Uterus (tissue), 4 donors: ENCODE results near the gene NAGLU. TPM values are rescaled to one million over a fixed set of nuclear protein-coding genes. Genes with fewer than 3 reads are reported as not detected.

Source experiments
- DNase-seq, 2 donors: peaks; one replicate each; pipeline ENCODE4 v3.0.0-alpha.2; 2019 to 2020
- H3K27ac ChIP-seq, 2 donors: fragments of 200-600 bp; sonication (generic); 1 replicate in 1 of 2; 2 replicates in 1 of 2; pipeline ENCODE4 v1.5.1; 2016 to 2018
- H3K27me3 ChIP-seq, 2 donors: fragments of 200-600 bp; sonication (generic); one replicate each; pipeline ENCODE4 v1.5.1; 2018 to 2019; ENCODE audit warnings: control low read depth in 1 of 2
- H3K36me3 ChIP-seq, 2 donors: fragments of 200-600 bp; sonication (generic); one replicate each; pipeline ENCODE4 v1.5.1; 2019; ENCODE audit warnings: control low read depth in 1 of 2
- H3K4me1 ChIP-seq, 2 donors: fragments of 200-600 bp; sonication (generic); one replicate each; pipeline ENCODE4 v1.5.1; 2018 to 2019; ENCODE audit warnings: control low read depth in 1 of 2
- H3K4me3 ChIP-seq, 2 donors: fragments of 200-600 bp; sonication (generic); 1 replicate in 1 of 2; 2 replicates in 1 of 2; pipeline ENCODE4 v1.5.1; 2018 to 2019; ENCODE audit warnings: mild to moderate bottlenecking in 1 of 2
- H3K9me3 ChIP-seq, 2 donors: fragments of 200-600 bp; sonication (generic); one replicate each; pipeline ENCODE4 v1.5.1; 2019; ENCODE audit warnings: control low read depth in 1 of 2
- POLR2A ChIP-seq, 2 donors: fragments of 450-650 bp; IDR thresholded peaks; one replicate each; pipeline ENCODE4 v1.6.1; 2016; ENCODE audit warnings: antibody characterized with exemption in 2 of 2, mild to moderate bottlenecking in 1 of 2, moderate library complexity in 1 of 2
- intact Hi-C: fragments of 100-400 bp; cut with DNase I; formaldehyde crosslinking; loops from one replicate; pipeline ENCODE4 v1.15.1; 2023; ENCODE audit warnings: low total_unique reads
- total RNA-seq, 4 donors: library from RNA; depleted of rRNA in 3 of 4; stranded (reverse); fragments of >200 nt in 3 of 4; gene quantifications; one replicate each; pipeline versions ENCODE4 v1.1.0 to v1.2.4, GENCODE V29; 2014 to 2023
- TF ChIP-seq, protein P1 (sequence below), 4 experiments: fragments of 200-600 bp in 2 of 4; fragments of 450-650 bp in 2 of 4; sonication (generic) in 2 of 4; IDR thresholded peaks; one replicate each; pipeline ENCODE4 v1.5.1; 2016 to 2019; ENCODE audit warnings: antibody characterized with exemption in 4 of 4, mild to moderate bottlenecking in 2 of 4, moderate library complexity in 1 of 4
- donor health status: DM: yes; HTN: yes; CAD: no.

The NAGLU gene
- total RNA-seq, 4 donors from 2014 or later = 8.7 to 33.5 (median 25.6) TPM

DNA sequence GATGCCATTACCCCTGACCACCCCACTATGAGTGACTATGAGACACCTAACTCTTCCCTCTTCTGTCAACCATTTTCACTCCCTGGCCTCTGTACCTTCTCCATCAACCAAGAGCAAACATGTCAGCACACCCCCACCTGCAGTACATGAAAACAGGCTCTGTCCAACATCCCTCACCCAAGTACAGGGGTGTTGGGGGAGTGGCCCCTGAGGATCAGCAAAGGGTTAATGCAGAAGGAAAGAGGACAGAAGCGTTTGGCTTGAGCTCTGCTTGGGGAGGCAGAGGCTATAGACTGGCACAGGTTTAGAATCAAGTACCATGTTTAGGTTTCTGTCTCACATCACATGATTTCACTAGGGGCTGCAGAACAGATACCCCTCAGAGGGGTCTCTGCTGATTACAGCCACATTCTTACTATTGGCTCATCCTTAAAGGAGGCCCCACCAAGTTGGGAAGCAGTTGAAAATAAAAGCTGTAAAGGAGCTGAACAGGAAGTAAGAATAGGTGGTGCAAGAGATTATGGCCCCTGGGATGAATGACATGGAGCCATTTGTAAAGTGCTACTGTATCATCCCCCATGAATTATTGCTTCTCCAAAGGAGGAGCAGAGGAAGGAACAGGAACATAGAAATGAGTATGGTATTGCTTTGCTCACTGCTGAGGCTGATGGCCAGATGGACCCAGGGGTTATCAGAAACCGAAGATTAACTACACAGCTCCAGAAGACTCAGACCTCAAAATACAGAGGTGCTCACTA is 43.9 kb downstream of the NAGLU start:
- DNase-seq = peak in 1 of 2 donors; percentile 11
- no peaks in the 10 kb centered on the region for H3K36me3 ChIP-seq
- TF ChIP-seq, protein P1, sequence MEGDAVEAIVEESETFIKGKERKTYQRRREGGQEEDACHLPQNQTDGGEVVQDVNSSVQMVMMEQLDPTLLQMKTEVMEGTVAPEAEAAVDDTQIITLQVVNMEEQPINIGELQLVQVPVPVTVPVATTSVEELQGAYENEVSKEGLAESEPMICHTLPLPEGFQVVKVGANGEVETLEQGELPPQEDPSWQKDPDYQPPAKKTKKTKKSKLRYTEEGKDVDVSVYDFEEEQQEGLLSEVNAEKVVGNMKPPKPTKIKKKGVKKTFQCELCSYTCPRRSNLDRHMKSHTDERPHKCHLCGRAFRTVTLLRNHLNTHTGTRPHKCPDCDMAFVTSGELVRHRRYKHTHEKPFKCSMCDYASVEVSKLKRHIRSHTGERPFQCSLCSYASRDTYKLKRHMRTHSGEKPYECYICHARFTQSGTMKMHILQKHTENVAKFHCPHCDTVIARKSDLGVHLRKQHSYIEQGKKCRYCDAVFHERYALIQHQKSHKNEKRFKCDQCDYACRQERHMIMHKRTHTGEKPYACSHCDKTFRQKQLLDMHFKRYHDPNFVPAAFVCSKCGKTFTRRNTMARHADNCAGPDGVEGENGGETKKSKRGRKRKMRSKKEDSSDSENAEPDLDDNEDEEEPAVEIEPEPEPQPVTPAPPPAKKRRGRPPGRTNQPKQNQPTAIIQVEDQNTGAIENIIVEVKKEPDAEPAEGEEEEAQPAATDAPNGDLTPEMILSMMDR (IDR thresholded peaks at IDR 0.05) = no peak
- no peak overlapping the region for H3K27ac ChIP-seq
- no peaks in the 10 kb centered on the region for H3K9me3 ChIP-seq
- intact Hi-C loops = loop anchor here (10.0 kb wide), 2 partner anchors 95 to 185 kb away; partner anchors contain the start of genes PLEKHH3 and RAMP2
- no peaks in the 10 kb centered on the region for H3K27me3 ChIP-seq
- peaks cover 0 to 12% of the 10 kb centered on the region in 2 donors for H3K4me1 ChIP-seq
- no peak overlapping the region for H3K4me3 ChIP-seq

DNA sequence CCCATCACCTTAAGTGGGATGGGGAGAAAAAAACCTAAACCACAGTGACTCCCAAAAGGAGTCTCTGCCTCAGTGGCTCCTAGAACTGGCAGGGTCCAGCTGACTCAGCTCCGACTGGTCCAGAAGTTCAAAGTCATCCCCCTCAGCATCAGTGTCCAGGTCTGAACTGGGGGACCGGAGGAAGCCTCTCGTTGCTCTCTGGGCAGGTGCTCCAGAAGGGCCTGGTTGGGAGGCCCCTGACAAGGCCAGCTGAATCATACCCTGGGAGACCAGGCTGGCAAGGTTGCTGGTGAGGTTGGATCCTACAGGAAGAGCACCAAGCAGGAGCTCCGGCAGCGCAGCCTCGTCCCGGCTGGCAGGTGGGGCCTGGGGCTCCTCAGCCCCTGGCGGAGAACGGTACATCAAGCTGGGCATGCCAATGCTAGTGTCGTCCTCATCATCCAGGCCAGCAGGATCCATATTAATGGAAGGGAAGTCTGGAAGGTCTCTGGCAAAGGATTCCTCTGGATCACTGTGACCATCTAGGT is 45.8 kb downstream of the NAGLU start:
- Histone ChIP-seq H3K4me3 (no peak overlapping the region), H3K4me1 (peaks cover 0 to 10% of the 10 kb centered on the region in 2 donors), H3K27ac (no peak overlapping the region), H3K27me3 (no peaks in the 10 kb centered on the region), H3K9me3 (no peaks in the 10 kb centered on the region), H3K36me3 (no peaks in the 10 kb centered on the region)
- DNase-seq = no peak
- intact Hi-C loops = loop anchor here (10.0 kb wide), 1 partner anchor 183 kb away; the partner anchor contains the start of gene RAMP2
- no peak for TF ChIP-seq POLR2A (IDR thresholded peaks at IDR 0.05)
- TF ChIP-seq, protein P1 (IDR thresholded peaks at IDR 0.05) = no peak

DNA sequence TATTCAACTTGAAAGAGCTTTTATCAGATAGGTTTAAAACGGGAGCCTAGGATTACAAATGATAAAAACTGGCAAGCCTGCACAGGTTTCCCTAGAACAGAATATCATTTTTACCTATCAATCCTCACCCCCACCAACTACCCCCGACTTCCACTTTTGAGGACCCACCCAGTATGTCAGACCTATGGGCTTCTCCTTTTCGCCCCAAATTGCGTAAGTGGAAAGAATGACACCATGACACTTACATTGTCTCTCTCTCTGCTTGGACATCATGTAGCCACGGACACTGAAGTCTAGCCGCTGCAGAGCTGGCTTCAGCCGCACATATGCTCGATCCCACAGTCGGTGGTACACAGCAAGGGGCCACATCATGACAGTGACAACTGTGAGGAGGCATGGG is 48.8 kb downstream of the NAGLU start:
- TF ChIP-seq, protein P1 (IDR thresholded peaks at IDR 0.05) = no peak
- no peak for TF ChIP-seq POLR2A (IDR thresholded peaks at IDR 0.05)
- intact Hi-C loops = loop anchor here (10.0 kb wide), 1 partner anchor 180 kb away; the partner anchor contains the start of gene RAMP2

DNA sequence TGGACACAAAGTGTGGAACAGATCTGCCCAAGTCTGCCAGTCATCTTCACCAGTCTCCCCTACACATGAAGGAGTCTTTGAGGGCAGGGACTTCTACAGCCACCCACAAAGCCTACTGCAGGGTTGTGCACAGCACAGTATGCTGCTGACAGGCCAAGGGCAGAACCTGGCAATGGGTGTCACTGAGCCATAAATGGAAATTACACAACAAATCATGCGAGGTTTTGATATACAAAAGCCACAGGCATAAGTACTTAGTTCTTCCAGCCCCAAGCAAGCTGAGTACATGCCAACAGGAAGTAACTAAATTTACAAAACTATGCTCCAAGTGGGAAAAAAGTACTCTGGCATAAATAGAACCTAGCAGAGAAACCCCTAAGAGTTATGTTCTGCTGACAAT is 49.3 kb downstream of the NAGLU start:
- no peak overlapping the region for H3K27ac ChIP-seq
- no peak for TF ChIP-seq POLR2A (IDR thresholded peaks at IDR 0.05)
- TF ChIP-seq, protein P1 (IDR thresholded peaks at IDR 0.05) = no peak
- intact Hi-C loops = loop anchor here (10.0 kb wide), 1 partner anchor 179 kb away; the partner anchor contains the start of gene RAMP2
- no peaks in the 10 kb centered on the region for H3K27me3 ChIP-seq
- H3K4me1 ChIP-seq = no peaks in the 10 kb centered on the region
- H3K4me3 ChIP-seq = no peak overlapping the region
- no peaks in the 10 kb centered on the region for H3K36me3 ChIP-seq
- no peaks in the 10 kb centered on the region for H3K9me3 ChIP-seq
- no peak for DNase-seq

More for the DNA sequence above, 48.8 kb downstream of the NAGLU start:
- no peaks in the 10 kb centered on the region for H3K27me3 ChIP-seq
- no peak overlapping the region for H3K4me3 ChIP-seq
- no peaks in the 10 kb centered on the region for H3K36me3 ChIP-seq
- no peak overlapping the region for H3K27ac ChIP-seq
- no peaks in the 10 kb centered on the region for H3K4me1 ChIP-seq
- no peak for DNase-seq
- no peaks in the 10 kb centered on the region for H3K9me3 ChIP-seq
